DND-41 (cell line): Measurements from ENCODE around the gene SCAF11.

Experiments
- ATAC-seq: fragments of 200-7000 bp; cut with Tn5 transposase; 3 replicates; pipeline ENCODE4 v1.9.1; 2021; ENCODE audit warnings: low read depth; ENCODE audit not compliant: insufficient read depth
- DNase-seq: peaks from one replicate; pipeline ENCODE4 v3.0.0-alpha.2; 2020
- H2AFZ ChIP-seq: 2 replicates; pipeline ENCODE4 v1.6.0; 2012; ENCODE audit warnings: low read depth, low read length
- H3K27ac ChIP-seq: 2 replicates; pipeline ENCODE4 v1.5.1; 2012; ENCODE audit warnings: low read length, inconsistent platforms
- H3K27me3 ChIP-seq: fragments of 200-600 bp; sonication (generic); 2 replicates; pipeline ENCODE4 v1.6.0; 2012; ENCODE audit warnings: low read length, mild to moderate bottlenecking, inconsistent platforms; ENCODE audit not compliant: insufficient read depth, poor library complexity
- H3K36me3 ChIP-seq: 2 replicates; pipeline ENCODE4 v1.5.1; 2012; ENCODE audit warnings: low read length, inconsistent platforms; ENCODE audit not compliant: insufficient read depth
- H3K4me1 ChIP-seq: 2 replicates; pipeline ENCODE4 v1.5.1; 2012; ENCODE audit warnings: mild to moderate bottlenecking, low read length; ENCODE audit not compliant: insufficient read depth
- H3K4me2 ChIP-seq: 2 replicates; pipeline ENCODE4 v1.6.0; 2012; ENCODE audit warnings: mild to moderate bottlenecking, moderate library complexity, low read length, inconsistent platforms; ENCODE audit not compliant: insufficient read depth
- H3K4me3 ChIP-seq, 2 experiments: fragments of 200-600 bp in 1 of 2; shearing (Covaris generic) in 1 of 2; 2 replicates each; pipeline ENCODE4 v1.5.1; 2012 to 2016; ENCODE audit warnings: inconsistent platforms in 2 of 2, low read length in 2 of 2, mild to moderate bottlenecking in 2 of 2, low read depth in 1 of 2, moderate library complexity in 1 of 2
- H3K79me2 ChIP-seq: 2 replicates; pipeline ENCODE4 v1.6.0; 2012; ENCODE audit warnings: low read length, inconsistent platforms; ENCODE audit not compliant: insufficient read depth
- H3K9ac ChIP-seq: 2 replicates; pipeline ENCODE4 v1.6.0; 2012; ENCODE audit warnings: low read depth, mild to moderate bottlenecking, inconsistent platforms, low read length, moderate library complexity
- H3K9me3 ChIP-seq: 2 replicates; pipeline ENCODE4 v1.5.1; 2012; ENCODE audit warnings: low read length, moderate library complexity, mild to moderate bottlenecking, inconsistent platforms; ENCODE audit not compliant: insufficient read depth, severe bottlenecking
- H4K20me1 ChIP-seq: 2 replicates; pipeline ENCODE4 v1.6.0; 2012; ENCODE audit warnings: low read length; ENCODE audit not compliant: insufficient read depth
- CTCF ChIP-seq: IDR thresholded peaks from 2 replicates; pipeline ENCODE4 v1.5.1; 2012; ENCODE audit warnings: borderline replicate concordance, low read length, moderate library complexity, mild to moderate bottlenecking; ENCODE audit not compliant: poor library complexity, severe bottlenecking; ENCODE audit errors: extremely low read depth
- EZH2 ChIP-seq: IDR thresholded peaks from 3 replicates; pipeline ENCODE4 v1.6.1; 2012; ENCODE audit warnings: borderline replicate concordance, low read depth, mild to moderate bottlenecking, moderate library complexity, low read length, inconsistent platforms; ENCODE audit not compliant: severe bottlenecking

The SCAF11 gene

DNA sequence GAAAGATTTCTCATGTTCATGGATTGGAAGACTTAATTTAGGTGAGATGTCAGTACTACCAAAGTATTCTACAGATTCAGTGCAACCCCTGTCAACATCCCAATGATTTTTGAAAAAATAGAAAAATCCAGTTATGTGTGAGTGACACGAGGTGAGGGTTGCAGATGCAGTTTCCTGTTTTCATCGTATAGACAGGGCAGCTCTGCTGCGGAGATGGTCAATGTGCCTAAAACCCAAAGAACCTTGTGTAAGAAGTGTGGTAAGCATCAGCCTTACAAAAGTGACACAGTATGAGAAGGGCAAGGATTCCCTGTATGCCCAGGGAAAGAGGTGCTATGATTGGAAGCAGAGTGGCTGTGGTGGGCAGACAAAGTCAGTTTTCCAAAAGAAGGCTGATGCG lies 94.4 kb downstream of the SCAF11 start:
- H3K36me3 ChIP-seq, result peaks cover 81% of the 10 kb centered on the region
- no peaks in the 10 kb centered on the region for H3K9me3 ChIP-seq
- H3K4me2 ChIP-seq, result no peak overlapping the region
- DNase-seq (no peak), ATAC-seq (no peak)
- H3K9ac ChIP-seq, result no peak overlapping the region
- no peaks in the 10 kb centered on the region for H4K20me1 ChIP-seq
- no peaks in the 10 kb centered on the region for H3K79me2 ChIP-seq
- TF ChIP-seq CTCF (no peak), EZH2 (no peak)
- H3K4me1 ChIP-seq, result no peaks in the 10 kb centered on the region
- H2AFZ ChIP-seq, result no peak overlapping the region
- H3K27me3 ChIP-seq, result no peaks in the 10 kb centered on the region
- H3K4me3 ChIP-seq, result no peak overlapping the region
- H3K27ac ChIP-seq, result no peak overlapping the region

- H2AFZ ChIP-seq, result no peak overlapping the region
- H3K9ac ChIP-seq, result no peak overlapping the region
- H3K79me2 ChIP-seq, result no peaks in the 10 kb centered on the region
- TF ChIP-seq EZH2 (no peak), CTCF (peak; percentile 31)
- ATAC-seq, result peak; percentile 48; the same call in 1 of the 3 replicates
- peaks cover 78% of the 10 kb centered on the region for H3K36me3 ChIP-seq
- no peaks in the 10 kb centered on the region for H3K27me3 ChIP-seq
- H3K27ac ChIP-seq, result no peak overlapping the region
- no peak for DNase-seq
- H3K9me3 ChIP-seq, result no peaks in the 10 kb centered on the region
- H4K20me1 ChIP-seq, result no peaks in the 10 kb centered on the region
- no peaks in the 10 kb centered on the region for H3K4me1 ChIP-seq
- no peak overlapping the region for H3K4me2 ChIP-seq
- no peak overlapping the region for H3K4me3 ChIP-seq
Measured at GRCh38 chr12:45893240-45893639, 97.1 kb downstream of the SCAF11 start.

- TF ChIP-seq CTCF (peak; percentile 13), EZH2 (no peak)
- H2AFZ ChIP-seq, result no peak overlapping the region
- no peak overlapping the region for H3K4me2 ChIP-seq
- DNase-seq (no peak), ATAC-seq (no peak)
- H3K27me3 ChIP-seq, result no peaks in the 10 kb centered on the region
- no peaks in the 10 kb centered on the region for H3K79me2 ChIP-seq
- H3K4me1 ChIP-seq, result no peaks in the 10 kb centered on the region
- H4K20me1 ChIP-seq, result no peaks in the 10 kb centered on the region
- H3K36me3 ChIP-seq, result peaks cover 69% of the 10 kb centered on the region
- H3K9me3 ChIP-seq, result no peaks in the 10 kb centered on the region
- H3K27ac ChIP-seq, result no peak overlapping the region
- H3K9ac ChIP-seq, result no peak overlapping the region
- no peak overlapping the region for H3K4me3 ChIP-seq
Measured at GRCh38 chr12:45890276-45890675, 100.1 kb downstream of the SCAF11 start.

- no peaks in the 10 kb centered on the region for H3K27me3 ChIP-seq
- no peak overlapping the region for H3K27ac ChIP-seq
- peaks cover 70% of the 10 kb centered on the region for H3K36me3 ChIP-seq
- H4K20me1 ChIP-seq, result no peaks in the 10 kb centered on the region
- H3K4me3 ChIP-seq, result no peak overlapping the region
- no peak overlapping the region for H3K9ac ChIP-seq
- H2AFZ ChIP-seq, result no peak overlapping the region
- no peaks in the 10 kb centered on the region for H3K4me1 ChIP-seq
- H3K4me2 ChIP-seq, result no peak overlapping the region
- peaks cover 4% of the 10 kb centered on the region; the same call in 1 of the 2 replicates for H3K79me2 ChIP-seq
- no peak for ATAC-seq
- no peak for TF ChIP-seq EZH2
- TF ChIP-seq CTCF, result no peak
- no peaks in the 10 kb centered on the region for H3K9me3 ChIP-seq
- no peak for DNase-seq
Measured at GRCh38 chr12:45887544-45887943, 102.8 kb downstream of the SCAF11 start.
